ENCODE data around the gene FAM81A. TPM values are rescaled to one million over a fixed set of nuclear protein-coding genes. Genes with fewer than 3 reads are reported as not detected.

The FAM81A gene
- total RNA-seq, 4 donors from 2014 or later, result 0.15 to 1.3 (median 0.68) TPM

DNA sequence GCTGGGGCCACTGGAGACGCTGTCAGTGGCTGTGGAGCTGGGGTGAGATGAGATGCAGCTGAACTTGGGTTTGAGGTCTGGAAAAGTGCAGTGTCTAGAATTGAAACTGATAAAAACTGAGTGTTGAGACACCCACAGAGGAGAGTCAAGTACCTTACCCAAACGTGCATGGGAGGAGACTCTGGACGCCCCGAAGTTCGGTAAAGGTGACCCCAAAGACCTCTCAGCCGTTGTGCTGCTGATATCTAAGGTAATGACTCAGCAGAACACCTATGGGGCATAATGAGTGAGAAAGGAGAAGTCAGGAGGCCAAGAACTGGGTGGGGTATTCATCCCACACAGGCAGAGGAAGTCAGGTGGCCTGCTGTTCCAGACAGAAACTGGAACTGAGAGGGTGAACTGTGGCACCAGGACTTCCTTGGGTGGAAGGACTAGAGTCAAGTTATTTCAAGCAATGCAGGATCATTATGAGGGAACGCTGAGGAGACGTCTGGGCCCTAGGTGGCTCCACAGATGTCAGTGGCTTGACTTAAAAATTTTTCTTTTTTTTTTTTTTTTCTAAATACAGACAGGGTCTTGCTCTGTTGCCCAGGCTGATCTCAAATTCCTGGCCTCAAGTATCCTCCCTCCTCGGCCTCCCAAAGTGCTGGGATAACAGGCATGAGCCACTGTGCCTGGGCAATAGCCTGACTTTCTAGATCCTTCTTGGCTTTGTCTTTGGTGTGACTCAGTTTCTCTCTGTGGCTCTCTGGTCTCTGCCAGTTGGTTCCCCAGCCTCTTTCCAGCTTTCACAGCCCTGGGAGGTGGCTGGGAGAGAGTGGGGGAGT, 105.9 kb downstream of the FAM81A start:
- ATAC-seq, result no peak
- 55 to 58% methylated on average over 5 to 9 of the region's 9 CpGs for WGBS, 2 donors (ENCODE audit: low coverage in 1 of 2)

DNA sequence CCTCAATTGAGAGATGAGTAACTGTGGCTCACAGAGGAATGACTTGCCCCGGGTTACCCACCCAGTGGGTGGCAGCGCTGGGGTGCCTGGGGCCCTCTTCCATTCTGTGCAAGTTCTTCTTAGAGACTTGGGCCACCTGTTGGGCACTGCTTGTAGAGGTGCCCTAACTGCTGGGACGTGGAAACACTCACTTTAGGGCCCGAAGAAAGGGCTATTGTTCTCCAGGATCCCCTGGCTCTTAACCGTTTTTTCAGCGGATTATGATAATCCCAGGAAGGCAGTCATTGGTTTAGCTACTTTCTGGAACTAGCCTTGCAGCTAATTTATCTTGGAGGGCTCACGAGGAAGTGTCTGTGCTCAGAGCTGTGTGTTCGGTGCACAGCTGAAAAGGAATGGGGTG, 107.6 kb downstream of the FAM81A start:
- no peaks in the 10 kb centered on the region for H3K36me3 ChIP-seq
- no peak for TF ChIP-seq POLR2AphosphoS5 (IDR thresholded peaks at IDR 0.05)
- TF ChIP-seq, protein P1, sequence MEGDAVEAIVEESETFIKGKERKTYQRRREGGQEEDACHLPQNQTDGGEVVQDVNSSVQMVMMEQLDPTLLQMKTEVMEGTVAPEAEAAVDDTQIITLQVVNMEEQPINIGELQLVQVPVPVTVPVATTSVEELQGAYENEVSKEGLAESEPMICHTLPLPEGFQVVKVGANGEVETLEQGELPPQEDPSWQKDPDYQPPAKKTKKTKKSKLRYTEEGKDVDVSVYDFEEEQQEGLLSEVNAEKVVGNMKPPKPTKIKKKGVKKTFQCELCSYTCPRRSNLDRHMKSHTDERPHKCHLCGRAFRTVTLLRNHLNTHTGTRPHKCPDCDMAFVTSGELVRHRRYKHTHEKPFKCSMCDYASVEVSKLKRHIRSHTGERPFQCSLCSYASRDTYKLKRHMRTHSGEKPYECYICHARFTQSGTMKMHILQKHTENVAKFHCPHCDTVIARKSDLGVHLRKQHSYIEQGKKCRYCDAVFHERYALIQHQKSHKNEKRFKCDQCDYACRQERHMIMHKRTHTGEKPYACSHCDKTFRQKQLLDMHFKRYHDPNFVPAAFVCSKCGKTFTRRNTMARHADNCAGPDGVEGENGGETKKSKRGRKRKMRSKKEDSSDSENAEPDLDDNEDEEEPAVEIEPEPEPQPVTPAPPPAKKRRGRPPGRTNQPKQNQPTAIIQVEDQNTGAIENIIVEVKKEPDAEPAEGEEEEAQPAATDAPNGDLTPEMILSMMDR (IDR thresholded peaks at IDR 0.05), result no peak
- no peak for TF ChIP-seq POLR2A (IDR thresholded peaks at IDR 0.05)
- TF ChIP-seq EP300 (IDR thresholded peaks at IDR 0.05), result no peak
- H3K4me1 ChIP-seq, result no peaks in the 10 kb centered on the region
- ATAC-seq, result no peak
- no peak overlapping the region for H3K27ac ChIP-seq
- H3K4me3 ChIP-seq, result no peak overlapping the region
- H3K9me3 ChIP-seq, result no peaks in the 10 kb centered on the region
- peaks cover 9% of the 10 kb centered on the region for H3K27me3 ChIP-seq
- 63 to 64% methylated on average over 2 to 7 of the region's 8 CpGs for WGBS, 2 donors (ENCODE audit: low coverage in 1 of 2)

More for the DNA sequence above, 105.9 kb downstream of the FAM81A start:
- Histone ChIP-seq H3K9me3 (no peaks in the 10 kb centered on the region), H3K4me3 (no peak overlapping the region), H3K27me3 (peaks cover 9% of the 10 kb centered on the region), H3K36me3 (no peaks in the 10 kb centered on the region), H3K27ac (no peak overlapping the region), H3K4me1 (no peaks in the 10 kb centered on the region)
- TF ChIP-seq, protein P1 (IDR thresholded peaks at IDR 0.05), result no peak
- TF ChIP-seq POLR2A (IDR thresholded peaks at IDR 0.05) (no peak), POLR2AphosphoS5 (IDR thresholded peaks at IDR 0.05) (no peak)

DNA sequence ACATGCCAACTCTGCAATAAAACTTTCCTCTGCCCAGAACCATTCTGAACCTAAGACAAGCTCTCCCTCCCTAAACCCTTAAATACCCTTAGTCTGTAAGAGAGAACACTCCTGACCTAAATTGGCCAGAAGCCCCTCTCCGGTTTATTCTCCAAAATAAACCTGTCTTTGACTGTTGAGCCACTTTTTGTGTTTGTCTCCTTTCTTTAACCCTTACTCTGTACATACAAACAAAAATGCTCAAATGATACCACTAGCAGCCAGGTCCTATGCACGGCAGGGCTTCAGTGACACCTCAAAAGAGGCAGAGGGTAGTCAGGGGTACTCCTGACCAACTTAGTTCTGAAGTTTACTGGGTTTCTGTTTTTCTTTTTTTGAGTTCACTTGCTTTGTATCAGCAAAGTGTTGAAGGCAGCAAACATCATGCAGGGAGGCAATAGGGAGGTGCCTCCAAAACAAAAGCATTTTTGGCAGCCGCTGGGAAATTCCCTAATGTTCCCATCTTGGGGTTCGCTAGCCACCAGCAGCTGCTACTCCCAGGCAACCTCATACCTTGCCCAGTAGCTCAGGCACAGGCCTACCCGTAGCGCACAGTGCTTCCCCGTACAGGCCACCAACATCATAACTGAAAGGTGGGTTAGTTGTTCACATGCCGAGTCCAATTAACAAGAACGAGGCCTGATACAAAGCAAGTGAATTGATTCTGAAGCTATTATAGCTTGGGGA, 110.7 kb downstream of the FAM81A start:
- H3K4me3 ChIP-seq, result no peak overlapping the region
- TF ChIP-seq POLR2AphosphoS5 (IDR thresholded peaks at IDR 0.05) (no peak), EP300 (IDR thresholded peaks at IDR 0.05) (no peak), POLR2A (IDR thresholded peaks at IDR 0.05) (no peak)
- TF ChIP-seq, protein P1 (IDR thresholded peaks at IDR 0.05), result no peak
- no peaks in the 10 kb centered on the region for H3K9me3 ChIP-seq
- H3K27ac ChIP-seq, result no peak overlapping the region
- no peaks in the 10 kb centered on the region for H3K36me3 ChIP-seq
- no peaks in the 10 kb centered on the region for H3K4me1 ChIP-seq
- WGBS, 2 donors (ENCODE audit: low coverage in 1 of 2), result 68 to 84% methylated on average over 5 of the region's 9 CpGs
- ATAC-seq, result no peak
- H3K27me3 ChIP-seq, result peaks cover 9% of the 10 kb centered on the region

DNA sequence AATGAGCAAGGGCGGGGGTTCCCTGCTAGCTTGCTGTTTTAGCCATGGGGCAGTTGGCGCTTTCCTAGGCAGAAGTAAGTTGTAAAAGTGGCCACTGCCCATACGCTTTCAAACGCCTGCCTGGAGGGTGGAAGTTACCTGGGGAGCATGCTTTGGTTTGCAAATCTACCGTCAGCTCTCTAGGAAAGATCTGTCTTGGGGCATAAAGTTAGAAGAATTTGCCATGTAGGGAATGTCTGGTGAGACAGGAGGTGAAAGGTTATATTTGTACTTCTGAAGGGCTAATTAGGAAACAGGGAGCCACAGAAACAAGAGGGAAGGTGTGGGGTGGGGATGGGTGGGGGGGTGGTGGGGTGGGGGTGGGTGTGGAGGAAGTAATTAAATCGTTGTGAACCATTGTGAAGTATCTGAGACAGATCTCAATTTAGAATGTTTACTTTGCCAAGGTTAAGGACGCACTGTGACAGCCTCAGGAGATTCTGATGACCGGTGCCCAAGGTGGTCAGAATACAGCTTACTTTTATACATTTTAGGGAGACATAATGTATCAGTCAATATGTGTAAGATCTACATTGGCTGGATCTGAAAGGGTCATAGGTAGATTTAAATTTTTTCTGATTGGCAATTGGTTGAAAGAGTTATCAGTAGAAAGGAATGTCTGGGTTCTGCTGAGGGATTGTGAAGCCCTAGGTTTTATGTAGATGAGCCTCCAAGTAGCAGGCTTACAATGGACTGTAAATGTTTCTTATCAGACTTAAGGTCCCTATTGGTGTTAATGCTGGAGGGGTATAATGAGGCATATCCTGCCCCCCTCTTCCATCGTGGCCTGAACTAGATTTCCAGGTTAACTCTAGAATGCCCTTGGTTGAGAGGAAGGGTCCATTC, 111.6 kb downstream of the FAM81A start:
- TF ChIP-seq, protein P1 (IDR thresholded peaks at IDR 0.05), result no peak
- TF ChIP-seq POLR2AphosphoS5 (IDR thresholded peaks at IDR 0.05) (no peak), EP300 (IDR thresholded peaks at IDR 0.05) (no peak), POLR2A (IDR thresholded peaks at IDR 0.05) (no peak)
- Histone ChIP-seq H3K27me3 (peaks cover 5% of the 10 kb centered on the region), H3K4me1 (no peaks in the 10 kb centered on the region), H3K9me3 (no peaks in the 10 kb centered on the region), H3K36me3 (no peaks in the 10 kb centered on the region), H3K27ac (no peak overlapping the region), H3K4me3 (no peak overlapping the region)
- ATAC-seq, result no peak
- WGBS, 2 donors (ENCODE audit: low coverage in 1 of 2), result 50 to 54% methylated on average over 6 to 7 of the region's 9 CpGs

Data from gastroesophageal sphincter (tissue), 4 donors.